GM23338 (cell line): Measurements from ENCODE around the gene DPP3. TPM values are rescaled to one million over a fixed set of nuclear protein-coding genes. Genes with fewer than 3 reads are reported as not detected.
A peak's percentile ranks its signal among the peaks of the same experiment; 100 is the strongest.

Experiments
- ATAC-seq: fragments of 200-7000 bp; cut with Tn5 transposase; 3 replicates; pipeline ENCODE4 v1.9.1; 2020
- DNase-seq: peaks from one replicate; pipeline ENCODE4 v3.0.0-alpha.2; 2015; ENCODE audit warnings: low spot score
- H2AFZ ChIP-seq: fragments of 200-600 bp; sonication (generic); 2 replicates; pipeline ENCODE4 v1.8.0; 2016; ENCODE audit warnings: antibody characterized with exemption, mild to moderate bottlenecking, moderate library complexity
- H3F3A ChIP-seq: fragments of 200-600 bp; sonication (generic); replicated peaks from 2 replicates; pipeline ENCODE4 v1.8.0; 2017; ENCODE audit warnings: antibody characterized with exemption, mixed run types, low read depth
- H3K27ac ChIP-seq: fragments of 200-600 bp; sonication (generic); 2 replicates; pipeline ENCODE4 v1.6.1; 2016; ENCODE audit warnings: low read depth
- H3K27me3 ChIP-seq: fragments of 200-600 bp; sonication (generic); 2 replicates; pipeline ENCODE4 v1.8.0; 2016; ENCODE audit warnings: mild to moderate bottlenecking, mixed run types, moderate library complexity; ENCODE audit not compliant: insufficient read depth
- H3K36me3 ChIP-seq: fragments of 200-600 bp; sonication (generic); 2 replicates; pipeline ENCODE4 v1.8.0; 2016; ENCODE audit warnings: mild to moderate bottlenecking; ENCODE audit not compliant: insufficient read depth
- H3K4me1 ChIP-seq: fragments of 200-600 bp; sonication (generic); 2 replicates; pipeline ENCODE4 v1.8.0; 2016; ENCODE audit warnings: mild to moderate bottlenecking, moderate library complexity; ENCODE audit not compliant: insufficient read depth
- H3K4me2 ChIP-seq: fragments of 200-600 bp; sonication (generic); 2 replicates; pipeline ENCODE4 v1.7.1; 2017; ENCODE audit warnings: mixed run types
- H3K4me3 ChIP-seq: fragments of 200-600 bp; sonication (generic); 2 replicates; pipeline ENCODE4 v1.6.1; 2016; ENCODE audit warnings: mixed run types
- H3K79me2 ChIP-seq: fragments of 200-600 bp; sonication (generic); replicated peaks from 2 replicates; pipeline ENCODE4 v1.8.0; 2017; ENCODE audit warnings: mild to moderate bottlenecking; ENCODE audit not compliant: insufficient read depth
- H3K9me2 ChIP-seq: fragments of 200-600 bp; sonication (generic); 2 replicates; pipeline ENCODE4 v1.8.0; 2017; ENCODE audit not compliant: insufficient read depth
- H4K20me1 ChIP-seq: fragments of 200-600 bp; sonication (generic); replicated peaks from 2 replicates; pipeline ENCODE4 v1.8.0; 2017; ENCODE audit warnings: mild to moderate bottlenecking; ENCODE audit not compliant: insufficient read depth
- H3K27ac Mint-ChIP-seq: 2 replicates; pipeline ENCODE4 v1.8.0; 2020; ENCODE audit warnings: inconsistent platforms, mild to moderate bottlenecking, moderate library complexity, mixed read lengths
- H3K27me3 Mint-ChIP-seq: 3 replicates; pipeline ENCODE4 v1.8.0; 2022; ENCODE audit warnings: low read depth, mild to moderate bottlenecking, moderate library complexity, mixed read lengths, inconsistent platforms; ENCODE audit not compliant: insufficient read depth, poor library complexity
- H3K36me3 Mint-ChIP-seq: 3 replicates; pipeline ENCODE4 v1.8.0; 2021; ENCODE audit warnings: low read depth, mild to moderate bottlenecking, inconsistent platforms, moderate library complexity, mixed read lengths
- H3K4me1 Mint-ChIP-seq: 3 replicates; pipeline ENCODE4 v1.8.0; 2020; ENCODE audit warnings: mild to moderate bottlenecking, inconsistent platforms, mixed read lengths
- H3K4me3 Mint-ChIP-seq: 3 replicates; pipeline ENCODE4 v1.8.0; 2021; ENCODE audit warnings: moderate library complexity, mild to moderate bottlenecking, inconsistent platforms, mixed read lengths
- H3K9me3 Mint-ChIP-seq: 3 replicates; pipeline ENCODE4 v1.8.0; 2020; ENCODE audit warnings: moderate library complexity, mild to moderate bottlenecking, inconsistent platforms, mixed read lengths
- CREB1 ChIP-seq: fragments of 250-450 bp; sonication (Bioruptor Pico); IDR thresholded peaks from 2 replicates; pipeline ENCODE4 v1.5.0; 2020; ENCODE audit warnings: low read depth, mild to moderate bottlenecking, moderate library complexity
- CTCF ChIP-seq, 2 experiments: fragments of 200-600 bp in 1 of 2; sonication (generic) in 1 of 2; conservative IDR thresholded peaks; 2 replicates each; pipeline versions ENCODE4 v1.5.1 to v1.6.1; 2016 to 2017; ENCODE audit warnings: antibody characterized with exemption in 2 of 2, low read depth in 2 of 2, mild to moderate bottlenecking in 2 of 2, moderate library complexity in 1 of 2
- NANOG ChIP-seq: IDR thresholded peaks from 2 replicates; pipeline ENCODE4 v1.6.1; 2016; ENCODE audit warnings: antibody characterized with exemption, borderline replicate concordance
- POLR2AphosphoS5 ChIP-seq: IDR thresholded peaks from 2 replicates; pipeline ENCODE4 v1.6.1; 2016; ENCODE audit warnings: antibody characterized with exemption, low read depth
- ZNF114 ChIP-seq: fragments of 250-450 bp; sonication (Bioruptor Pico); IDR thresholded peaks from 2 replicates; pipeline ENCODE4 v1.5.0; 2020; ENCODE audit warnings: mild to moderate bottlenecking, moderate library complexity
- ZNF331 ChIP-seq: fragments of 250-450 bp; sonication (Bioruptor Pico); IDR thresholded peaks from 2 replicates; pipeline ENCODE4 v1.5.0; 2020; ENCODE audit warnings: low read depth, mild to moderate bottlenecking, moderate library complexity
- polyA plus RNA-seq: library from polyadenylated mRNA; unstranded; fragments of >200 nt; fragmentation: Nextera tagmentation; extraction: Ambion mirVana; gene quantifications from 2 replicates; pipeline ENCODE4 v1.2.1, GENCODE V29; 2016
- total RNA-seq: library from RNA; depleted of rRNA; stranded (reverse); fragments of >200 nt; shearing (Covaris generic); gene quantifications from 2 replicates; pipeline ENCODE4 v1.2.3, GENCODE V29; 2014
- TF ChIP-seq, protein P1 (sequence below): IDR thresholded peaks from 2 replicates; pipeline ENCODE4 v1.6.1; 2016; ENCODE audit warnings: antibody characterized with exemption
- TF ChIP-seq, protein P2 (sequence below): IDR thresholded peaks from one replicate; pipeline ENCODE4 v1.6.1; 2018; ENCODE audit warnings: antibody characterized with exemption; ENCODE audit not compliant: unreplicated experiment

DPP3 gene
- total and polyA plus RNA-seq, 2 experiments from 2014 or later = 22.7 to 85.9 TPM

- no peak overlapping the region for H3K4me3 Mint-ChIP-seq
- peaks cover 8% of the 10 kb centered on the region for H3K4me1 Mint-ChIP-seq
- ATAC-seq (peak; percentile 67), DNase-seq (peak; percentile 72)
- no peak overlapping the region for H2AFZ ChIP-seq
- H3K9me2 ChIP-seq = no peaks in the 10 kb centered on the region
- H3K4me2 ChIP-seq = no peak overlapping the region
- no peak overlapping the region for H3K4me3 ChIP-seq
- H3K9me3 Mint-ChIP-seq = no peaks in the 10 kb centered on the region
- H3K36me3 Mint-ChIP-seq = peaks cover 43% of the 10 kb centered on the region
- H3K27me3 ChIP-seq = no peaks in the 10 kb centered on the region
- H4K20me1 ChIP-seq = no peaks in the 10 kb centered on the region; the same call in 1 of the 2 replicates
- TF ChIP-seq CTCF (conservative IDR thresholded peaks at IDR 0.05; ENCODE audit: low read depth in 2 of 2) = peak; percentile 68 to 75
- TF ChIP-seq, protein P1, sequence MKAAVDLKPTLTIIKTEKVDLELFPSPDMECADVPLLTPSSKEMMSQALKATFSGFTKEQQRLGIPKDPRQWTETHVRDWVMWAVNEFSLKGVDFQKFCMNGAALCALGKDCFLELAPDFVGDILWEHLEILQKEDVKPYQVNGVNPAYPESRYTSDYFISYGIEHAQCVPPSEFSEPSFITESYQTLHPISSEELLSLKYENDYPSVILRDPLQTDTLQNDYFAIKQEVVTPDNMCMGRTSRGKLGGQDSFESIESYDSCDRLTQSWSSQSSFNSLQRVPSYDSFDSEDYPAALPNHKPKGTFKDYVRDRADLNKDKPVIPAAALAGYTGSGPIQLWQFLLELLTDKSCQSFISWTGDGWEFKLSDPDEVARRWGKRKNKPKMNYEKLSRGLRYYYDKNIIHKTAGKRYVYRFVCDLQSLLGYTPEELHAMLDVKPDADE = no peak
- peaks cover 7% of the 10 kb centered on the region; the same call in 1 of the 2 replicates for H3K36me3 ChIP-seq
- 0 out of 2 replicates have a peak, but pooled peaks cover 7% of the 10 kb centered on the region for H3F3A ChIP-seq
- H3K27me3 Mint-ChIP-seq = peaks cover 9% of the 10 kb centered on the region
- no peak overlapping the region; the same call in 1 of the 2 replicates for H3K27ac ChIP-seq
- H3K79me2 ChIP-seq = no peaks in the 10 kb centered on the region
- H3K27ac Mint-ChIP-seq = no peak overlapping the region
- peaks cover 5% of the 10 kb centered on the region for H3K4me1 ChIP-seq
Measured at GRCh38 chr11:66495401-66495854, 15.2 kb downstream of the DPP3 start.

- no peaks in the 10 kb centered on the region for H3K27me3 ChIP-seq
- no peaks in the 10 kb centered on the region for H3K79me2 ChIP-seq
- DNase-seq (no peak), ATAC-seq (no peak)
- H3K36me3 ChIP-seq = peaks cover 7% of the 10 kb centered on the region; the same call in 1 of the 2 replicates
- no peaks in the 10 kb centered on the region; the same call in 1 of the 2 replicates for H4K20me1 ChIP-seq
- H3K36me3 Mint-ChIP-seq = peaks cover 41% of the 10 kb centered on the region
- H3K27me3 Mint-ChIP-seq = peaks cover 6% of the 10 kb centered on the region
- H3F3A ChIP-seq = 0 out of 2 replicates have a peak, but pooled peaks cover 5% of the 10 kb centered on the region
- H3K4me1 ChIP-seq = no peaks in the 10 kb centered on the region
- H3K4me1 Mint-ChIP-seq = peaks cover 2% of the 10 kb centered on the region; the same call in 1 of the 3 replicates
- no peaks in the 10 kb centered on the region for H3K9me2 ChIP-seq
- no peak overlapping the region for H3K27ac Mint-ChIP-seq
- H2AFZ ChIP-seq = no peak overlapping the region
- H3K27ac ChIP-seq = no peak overlapping the region
- H3K4me2 ChIP-seq = no peak overlapping the region
- no peak overlapping the region for H3K4me3 ChIP-seq
- H3K4me3 Mint-ChIP-seq = no peak overlapping the region
- H3K9me3 Mint-ChIP-seq = no peaks in the 10 kb centered on the region
- TF ChIP-seq CREB1 (CRISPR knock-in tag) (no peak), NANOG (no peak), ZNF331 (CRISPR knock-in tag) (no peak), ZNF114 (CRISPR knock-in tag) (no peak), POLR2AphosphoS5 (no peak)
- TF ChIP-seq, protein P2, sequence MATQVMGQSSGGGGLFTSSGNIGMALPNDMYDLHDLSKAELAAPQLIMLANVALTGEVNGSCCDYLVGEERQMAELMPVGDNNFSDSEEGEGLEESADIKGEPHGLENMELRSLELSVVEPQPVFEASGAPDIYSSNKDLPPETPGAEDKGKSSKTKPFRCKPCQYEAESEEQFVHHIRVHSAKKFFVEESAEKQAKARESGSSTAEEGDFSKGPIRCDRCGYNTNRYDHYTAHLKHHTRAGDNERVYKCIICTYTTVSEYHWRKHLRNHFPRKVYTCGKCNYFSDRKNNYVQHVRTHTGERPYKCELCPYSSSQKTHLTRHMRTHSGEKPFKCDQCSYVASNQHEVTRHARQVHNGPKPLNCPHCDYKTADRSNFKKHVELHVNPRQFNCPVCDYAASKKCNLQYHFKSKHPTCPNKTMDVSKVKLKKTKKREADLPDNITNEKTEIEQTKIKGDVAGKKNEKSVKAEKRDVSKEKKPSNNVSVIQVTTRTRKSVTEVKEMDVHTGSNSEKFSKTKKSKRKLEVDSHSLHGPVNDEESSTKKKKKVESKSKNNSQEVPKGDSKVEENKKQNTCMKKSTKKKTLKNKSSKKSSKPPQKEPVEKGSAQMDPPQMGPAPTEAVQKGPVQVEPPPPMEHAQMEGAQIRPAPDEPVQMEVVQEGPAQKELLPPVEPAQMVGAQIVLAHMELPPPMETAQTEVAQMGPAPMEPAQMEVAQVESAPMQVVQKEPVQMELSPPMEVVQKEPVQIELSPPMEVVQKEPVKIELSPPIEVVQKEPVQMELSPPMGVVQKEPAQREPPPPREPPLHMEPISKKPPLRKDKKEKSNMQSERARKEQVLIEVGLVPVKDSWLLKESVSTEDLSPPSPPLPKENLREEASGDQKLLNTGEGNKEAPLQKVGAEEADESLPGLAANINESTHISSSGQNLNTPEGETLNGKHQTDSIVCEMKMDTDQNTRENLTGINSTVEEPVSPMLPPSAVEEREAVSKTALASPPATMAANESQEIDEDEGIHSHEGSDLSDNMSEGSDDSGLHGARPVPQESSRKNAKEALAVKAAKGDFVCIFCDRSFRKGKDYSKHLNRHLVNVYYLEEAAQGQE = no peak
- TF ChIP-seq, protein P1 = no peak
Measured at GRCh38 chr11:66497206-66497605, 17.0 kb downstream of the DPP3 start.
